Right lobe of liver (tissue), 4 donors: ENCODE data around the gene ENOX2.

Experiments used
- CTCF ChIP-seq, 4 donors: fragments of 200-600 bp in 3 of 4; fragments of 450-650 bp in 1 of 4; IDR thresholded peaks; one replicate each; pipeline versions ENCODE4 v1.5.1 to v1.8.0; 2016 to 2022; ENCODE audit warnings: antibody characterized with exemption in 4 of 4, mild to moderate bottlenecking in 2 of 4
- POLR2A ChIP-seq: fragments of 450-650 bp; IDR thresholded peaks from one replicate; pipeline ENCODE4 v1.6.1; 2017; ENCODE audit warnings: antibody characterized with exemption, mild to moderate bottlenecking
- donor health status: DM: no; HTN: no; CAD: no.
- donor health status: DM: no; HTN: no; CAD: no.
- donor health status: DM: no; HTN: yes; CAD: no.

- TF ChIP-seq CTCF (IDR thresholded peaks at IDR 0.05) (no peak), POLR2A (no peak)
Observed at GRCh38 chrX:130834149-130834548, 68.9 kb downstream of the ENOX2 start.
